ENCODE measurements around the gene SRP68.

GRCh38 chr17:76000755-76001521 lies 71.4 kb downstream of the SRP68 start, which contains the start of gene CDK3:
- TF ChIP-seq CTCF (conservative IDR thresholded peaks at IDR 0.05; ENCODE audit: low read length) (peak; percentile 9; the same call in 1 of the 2 replicates), EZH2phosphoT487 (IDR thresholded peaks at IDR 0.05; ENCODE audit: borderline replicate concordance) (no peak)
